Fibroblast of lung (primary cell): ENCODE results near the gene KRABD2.

ENCODE experiments used
- CTCF ChIP-seq, 2 donors: IDR thresholded peaks in 1 of 2; conservative IDR thresholded peaks in 1 of 2; 1 replicate in 1 of 2; 2 replicates in 1 of 2; pipeline ENCODE4 v1.5.1; 2011 to 2012; ENCODE audit warnings: low read length in 2 of 2, control low read depth in 1 of 2, inconsistent platforms in 1 of 2, low read depth in 1 of 2, mild to moderate bottlenecking in 1 of 2
- EZH2 ChIP-seq: IDR thresholded peaks from 2 replicates; pipeline ENCODE4 v1.5.1; 2012; ENCODE audit warnings: low read length, control low read depth, mild to moderate bottlenecking; ENCODE audit errors: missing control alignments

- no peak for TF ChIP-seq CTCF (conservative IDR thresholded peaks at IDR 0.05 in 1 of 2, IDR thresholded peaks at IDR 0.05 in 1 of 2; ENCODE audit: low read depth in 1 of 2, low read length in 2 of 2)
- TF ChIP-seq EZH2: no peak
Measured at GRCh38 chr17:8420041-8420934, 43.8 kb upstream of the KRABD2 start.
